Measurements from ENCODE around the gene WNK1.

The WNK1 gene

GRCh38 chr12:726281-727140 lies 25.9 kb upstream of the WNK1 start:
- no peaks in the 10 kb centered on the region for H3K27me3 ChIP-seq
- H3K9me3 ChIP-seq: no peaks in the 10 kb centered on the region
- no peak overlapping the region for H3K4me3 ChIP-seq (ENCODE audit: low read depth, low read length)
- no peak for TF ChIP-seq CTCF (IDR thresholded peaks at IDR 0.05; ENCODE audit: low read depth, low read length)
- DNase-seq: no peak
- no peaks in the 10 kb centered on the region for H3K36me3 ChIP-seq
- H3K4me1 ChIP-seq: peaks cover 2% of the 10 kb centered on the region; the same call in 1 of the 2 replicates

GRCh38 chr12:727321-727720 lies 25.1 kb upstream of the WNK1 start:
- DNase-seq: no peak
- Histone ChIP-seq H3K36me3 (no peaks in the 10 kb centered on the region), H3K4me3 (ENCODE audit: low read depth, low read length) (no peak overlapping the region), H3K9me3 (no peaks in the 10 kb centered on the region), H3K27me3 (no peaks in the 10 kb centered on the region), H3K4me1 (peaks cover 2% of the 10 kb centered on the region; the same call in 1 of the 2 replicates)
- no peak for TF ChIP-seq CTCF (IDR thresholded peaks at IDR 0.05; ENCODE audit: low read depth, low read length)

- no peaks in the 10 kb centered on the region for H3K36me3 ChIP-seq
- DNase-seq: no peak
- no peak overlapping the region for H3K4me3 ChIP-seq (ENCODE audit: low read depth, low read length)
- no peaks in the 10 kb centered on the region for H3K9me3 ChIP-seq
- no peaks in the 10 kb centered on the region for H3K27me3 ChIP-seq
- peaks cover 2% of the 10 kb centered on the region; the same call in 1 of the 2 replicates for H3K4me1 ChIP-seq
- TF ChIP-seq CTCF (IDR thresholded peaks at IDR 0.05; ENCODE audit: low read depth, low read length): no peak
Observed at GRCh38 chr12:728781-729180, 23.6 kb upstream of the WNK1 start.

- no peak overlapping the region for H3K4me3 ChIP-seq (ENCODE audit: low read depth, low read length)
- H3K27me3 ChIP-seq: no peaks in the 10 kb centered on the region
- peaks cover 2% of the 10 kb centered on the region; the same call in 1 of the 2 replicates for H3K4me1 ChIP-seq
- no peaks in the 10 kb centered on the region for H3K9me3 ChIP-seq
- TF ChIP-seq CTCF (IDR thresholded peaks at IDR 0.05; ENCODE audit: low read depth, low read length): no peak
- H3K36me3 ChIP-seq: no peaks in the 10 kb centered on the region
- DNase-seq: no peak
Observed at GRCh38 chr12:729221-729620, 23.2 kb upstream of the WNK1 start.

GRCh38 chr12:730550-730949 lies 21.8 kb upstream of the WNK1 start:
- Histone ChIP-seq H3K4me1 (peaks cover 2% of the 10 kb centered on the region; the same call in 1 of the 2 replicates), H3K9me3 (no peaks in the 10 kb centered on the region), H3K4me3 (ENCODE audit: low read depth, low read length) (no peak overlapping the region), H3K36me3 (no peaks in the 10 kb centered on the region), H3K27me3 (no peaks in the 10 kb centered on the region)
- no peak for DNase-seq
- no peak for TF ChIP-seq CTCF (IDR thresholded peaks at IDR 0.05; ENCODE audit: low read depth, low read length)

- Histone ChIP-seq H3K4me3 (ENCODE audit: low read depth, low read length) (no peak overlapping the region), H3K4me1 (no peaks in the 10 kb centered on the region), H3K36me3 (no peaks in the 10 kb centered on the region), H3K27me3 (no peaks in the 10 kb centered on the region), H3K9me3 (no peaks in the 10 kb centered on the region)
- DNase-seq: no peak
- TF ChIP-seq CTCF (IDR thresholded peaks at IDR 0.05; ENCODE audit: low read depth, low read length): no peak
Observed at GRCh38 chr12:737122-737739, 15.1 kb upstream of the WNK1 start.
